Measurements from ENCODE around the gene WWOX.

Gene WWOX

DNA sequence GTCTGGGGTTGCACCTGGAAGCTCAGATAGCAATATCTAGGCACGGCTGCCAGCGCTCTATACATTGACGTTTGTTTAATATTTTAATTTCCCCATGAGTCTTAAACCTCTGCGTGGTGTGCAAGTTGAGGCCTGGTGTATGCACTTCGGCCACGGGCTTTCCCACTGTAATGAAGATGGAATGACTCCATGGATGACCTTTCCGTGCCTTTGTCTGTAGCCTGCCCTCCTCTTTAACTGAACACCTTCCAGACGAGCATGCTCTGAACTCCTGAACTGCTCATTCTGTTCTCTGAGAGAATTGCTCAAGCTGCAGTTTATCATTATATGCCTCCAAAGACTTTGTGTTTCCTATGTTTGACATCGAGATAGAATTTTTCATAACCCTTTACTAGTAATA is 438.8 kb downstream of the WWOX start:
- no peak for DNase-seq (ENCODE audit: low read depth)

DNA sequence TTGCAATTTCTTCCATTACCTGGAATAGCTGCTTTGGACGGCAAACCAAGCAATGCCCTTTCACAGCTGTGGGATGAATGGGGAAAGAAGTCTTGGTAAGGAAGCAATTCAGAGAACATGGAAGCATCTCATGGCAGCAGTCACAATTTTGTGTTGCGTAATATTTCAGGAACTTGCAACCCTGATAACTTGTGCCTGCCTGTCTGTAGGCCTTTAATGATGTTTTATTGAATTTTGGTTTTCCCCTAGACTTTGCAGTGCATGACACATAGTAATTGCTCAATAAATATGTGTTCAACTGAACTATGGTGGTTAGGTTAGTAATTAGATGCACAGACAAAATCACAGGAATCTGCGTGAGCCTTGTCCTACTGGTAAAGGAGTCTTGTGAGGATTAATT is 439.5 kb downstream of the WWOX start:
- DNase-seq (ENCODE audit: low read depth) = no peak

DNA sequence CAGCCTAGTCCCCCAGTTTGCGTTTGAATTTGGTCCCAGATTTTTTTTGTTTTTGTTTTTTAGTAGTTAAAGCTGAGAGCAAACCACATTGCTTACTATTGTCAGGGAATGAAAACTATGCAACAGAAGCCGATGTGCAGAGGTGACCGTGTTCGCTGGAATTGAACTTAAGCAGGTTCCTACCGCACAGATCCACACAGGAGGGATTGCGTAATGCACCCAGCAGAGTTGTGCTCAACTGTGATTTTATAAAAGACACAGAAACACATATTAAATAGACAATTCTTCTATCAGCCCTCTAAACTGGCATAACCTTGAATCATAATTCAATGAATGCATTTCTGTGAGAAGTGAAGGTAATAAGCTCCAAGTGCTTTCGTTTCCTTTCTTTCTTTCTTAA is 443.0 kb downstream of the WWOX start:
- DNase-seq (ENCODE audit: low read depth) = no peak

DNA sequence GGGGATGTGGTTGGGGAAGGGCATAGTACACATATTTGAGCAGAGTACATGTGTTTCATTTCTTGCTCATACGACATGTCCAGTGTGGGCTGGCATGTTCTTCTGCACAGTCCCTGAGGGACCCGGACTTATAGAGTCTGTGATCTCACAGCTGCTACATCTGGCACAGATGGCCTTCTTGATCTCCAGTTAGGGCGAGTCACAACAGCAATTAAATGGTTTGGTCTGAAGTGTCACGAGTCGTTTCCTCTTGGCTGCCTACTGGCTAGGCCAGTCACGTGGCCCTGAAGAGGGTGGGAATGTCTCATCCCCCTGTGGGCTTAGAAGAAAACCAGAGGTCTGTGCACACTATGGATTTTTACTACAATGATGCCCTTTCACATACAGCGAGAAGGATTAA is 443.6 kb downstream of the WWOX start:
- DNase-seq (ENCODE audit: low read depth) = no peak

DNA sequence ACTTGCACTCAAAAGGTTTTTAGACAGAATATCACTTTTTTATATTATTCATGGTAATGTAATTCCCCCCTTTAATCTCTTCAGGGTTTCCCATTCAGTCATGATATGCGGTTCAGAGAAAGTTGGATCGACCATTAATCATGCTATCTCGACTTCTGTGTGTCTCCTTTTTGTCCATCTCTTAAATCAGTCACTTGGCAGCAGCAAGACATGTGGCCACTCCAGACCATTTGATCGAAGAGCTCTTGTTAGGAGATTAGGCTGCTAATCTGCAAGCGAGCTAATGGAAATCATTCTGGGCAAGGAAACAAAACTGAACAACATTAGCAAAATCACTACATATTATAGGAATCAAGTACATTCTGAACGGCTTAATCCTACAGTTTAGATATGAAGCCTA is 449.9 kb downstream of the WWOX start:
- DNase-seq (ENCODE audit: low read depth) = no peak

DNA sequence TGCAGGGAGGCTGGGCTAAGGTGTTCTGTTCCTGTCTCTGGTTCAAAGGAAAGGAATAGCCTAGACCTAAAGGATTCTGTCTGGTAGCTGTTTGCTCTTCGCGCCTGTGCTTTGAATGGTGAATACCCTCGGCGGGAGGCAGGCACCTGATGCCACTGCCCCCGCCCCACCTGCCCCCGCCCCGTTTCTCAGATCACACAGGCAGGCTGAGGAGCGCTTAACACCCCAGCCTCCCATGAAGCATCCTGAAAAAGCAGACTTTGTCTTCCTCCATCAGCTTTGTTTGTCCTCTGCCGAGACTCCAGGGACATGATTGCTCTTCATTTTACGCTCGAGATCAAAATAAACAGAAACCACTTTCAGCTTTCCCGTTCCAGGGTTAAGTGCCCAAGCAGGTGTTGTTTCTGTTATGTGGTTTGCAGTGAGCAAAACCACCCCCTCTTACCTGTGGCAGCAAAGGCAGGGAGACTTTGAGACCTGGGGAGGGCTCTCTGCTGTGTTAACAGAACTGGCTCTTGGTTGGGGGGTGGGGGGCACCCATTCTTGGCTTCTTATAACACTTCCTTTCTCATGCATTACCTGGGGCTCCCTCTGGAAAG is 452.1 kb downstream of the WWOX start:
- DNase-seq (ENCODE audit: low read depth) = no peak

DNA sequence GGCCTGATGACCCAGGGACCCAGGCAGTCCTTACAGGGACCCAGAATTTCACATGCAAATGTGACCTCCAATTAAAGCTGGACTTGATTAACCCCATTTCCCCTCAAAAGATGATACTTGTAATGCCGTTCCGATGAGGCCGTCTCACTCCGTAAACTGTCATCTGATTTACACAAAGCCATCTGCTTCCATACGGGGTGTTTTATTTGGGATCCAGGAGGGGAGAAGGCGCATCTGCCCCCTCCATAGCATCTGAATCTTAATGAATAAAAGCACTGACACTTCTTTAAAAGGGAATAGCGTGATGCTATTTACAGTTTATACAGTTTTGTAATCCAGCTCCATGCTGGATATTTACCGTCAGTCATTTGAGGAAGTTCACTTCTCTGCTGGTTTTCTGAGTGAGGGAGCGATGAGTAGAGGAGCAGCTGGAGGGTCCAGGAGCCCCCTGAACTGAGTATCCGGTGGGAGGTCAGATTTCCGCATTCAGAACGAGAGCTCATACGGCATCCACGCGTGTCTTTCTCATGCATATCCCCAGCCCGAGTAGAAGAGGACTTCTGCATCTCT is 452.7 kb downstream of the WWOX start:
- DNase-seq (ENCODE audit: low read depth) = no peak

DNA sequence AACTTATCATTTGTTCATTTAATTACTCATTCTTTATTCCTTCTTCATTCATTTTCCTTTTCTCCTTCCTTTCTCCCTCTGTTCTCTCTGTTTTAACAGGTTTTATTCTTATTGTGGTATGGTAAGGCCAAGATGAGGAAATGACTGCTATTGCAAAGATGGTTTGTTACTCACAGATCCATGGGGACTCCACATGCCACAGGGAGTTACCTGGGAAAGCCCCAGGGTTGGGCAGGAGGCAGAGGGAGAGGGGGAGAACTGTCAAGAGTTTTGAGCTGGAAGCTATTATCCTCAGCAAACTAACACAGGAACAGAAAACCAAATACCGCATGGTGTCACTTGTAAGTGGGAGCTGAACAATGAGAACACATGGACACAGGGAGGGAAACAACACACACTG is 453.3 kb downstream of the WWOX start:
- no peak for DNase-seq (ENCODE audit: low read depth)

DNA sequence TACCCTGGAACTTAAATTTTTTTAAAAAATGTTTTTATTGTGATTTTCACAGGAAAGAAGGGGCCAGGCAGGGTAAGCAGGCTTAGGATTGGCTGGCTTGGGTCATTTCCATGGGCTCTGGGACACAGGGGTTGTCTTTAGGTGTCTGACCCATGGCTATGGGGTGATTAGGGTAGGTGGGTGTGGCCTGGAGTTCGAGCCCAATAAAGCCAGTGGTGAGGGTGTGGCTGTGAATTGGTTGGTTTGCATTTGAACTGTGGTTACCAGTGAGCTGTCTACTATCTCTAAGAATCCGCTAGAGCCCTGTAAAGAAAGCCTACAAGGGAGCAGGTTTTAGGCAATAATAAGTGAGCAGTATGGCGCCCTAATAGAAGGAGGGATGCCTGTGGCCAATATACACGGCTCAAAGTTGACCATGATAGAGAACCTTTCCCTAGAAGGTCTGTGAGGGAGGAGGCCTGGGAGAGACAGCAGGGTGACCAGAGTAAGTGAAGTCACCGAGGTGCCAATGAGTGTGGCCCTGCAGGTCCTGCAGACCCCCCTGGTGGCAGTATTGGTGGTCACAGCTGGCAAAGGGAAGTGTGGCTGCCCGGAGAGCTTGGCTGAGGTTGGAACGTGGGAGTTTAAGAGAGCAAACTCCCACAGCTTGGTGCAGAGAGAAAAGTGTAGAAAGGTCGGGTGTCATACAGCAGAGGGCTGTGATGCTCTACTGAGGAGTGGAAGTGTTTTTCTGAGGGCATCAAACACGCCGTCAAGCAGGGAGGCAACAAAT is 454.0 kb downstream of the WWOX start:
- no peak for DNase-seq (ENCODE audit: low read depth)

DNA sequence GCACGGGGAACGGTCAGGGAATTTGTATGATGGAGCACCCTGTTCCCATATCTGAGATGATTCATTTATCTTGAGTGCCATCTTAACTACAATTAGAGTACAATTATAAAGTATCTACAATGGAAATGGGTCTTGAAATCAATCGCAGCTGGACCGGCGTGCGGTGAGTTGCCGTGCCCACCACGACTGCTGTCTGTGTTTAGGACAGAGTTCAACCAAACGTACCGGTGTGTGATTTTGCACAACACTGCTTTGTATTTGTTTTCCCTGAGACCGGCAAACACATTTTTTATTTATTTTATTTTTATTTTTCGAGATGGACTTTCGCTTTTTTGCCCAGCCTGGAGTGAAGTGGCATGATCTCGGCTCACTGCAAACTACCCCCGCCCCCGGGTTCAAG is 457.0 kb downstream of the WWOX start:
- no peak for DNase-seq (ENCODE audit: low read depth)

DNA sequence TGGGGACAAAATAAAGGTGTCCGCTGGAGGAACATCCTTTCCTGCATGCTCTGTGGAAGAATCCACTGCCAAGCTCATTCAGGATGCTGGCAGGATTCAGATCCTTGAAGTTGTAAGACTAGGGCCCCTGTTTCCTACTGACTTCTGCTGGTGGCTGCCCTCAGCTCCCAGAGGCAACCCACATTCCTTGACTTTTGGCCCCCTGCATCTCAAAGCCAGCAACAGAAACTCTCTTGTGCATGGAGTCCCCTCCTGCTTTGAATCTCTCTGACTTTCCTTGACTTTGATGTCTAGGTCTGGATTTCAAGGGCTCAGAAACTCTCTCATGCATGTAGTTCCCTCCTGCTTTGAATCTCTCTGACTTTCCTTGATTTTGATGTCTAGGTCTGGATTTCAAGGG is 461.5 kb downstream of the WWOX start:
- no peak for DNase-seq (ENCODE audit: low read depth)

DNA sequence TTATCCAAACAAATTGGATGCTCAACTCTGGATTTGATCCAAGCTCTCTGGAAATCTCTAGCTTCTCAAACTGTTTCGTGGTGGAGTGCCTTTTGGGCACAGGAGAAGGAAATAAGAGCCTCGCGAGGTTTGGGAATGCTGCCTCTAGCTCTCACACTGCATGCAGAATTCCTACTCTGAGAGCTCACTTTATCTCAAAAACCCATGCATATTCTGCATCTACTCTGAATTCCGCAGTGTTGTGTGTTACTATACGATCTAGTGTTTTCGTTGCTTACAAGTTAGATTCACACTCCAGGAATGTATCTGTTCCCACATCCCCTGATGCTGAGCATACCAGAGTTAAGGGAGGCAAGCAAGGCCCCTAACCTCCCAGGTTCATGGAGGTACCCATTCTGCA is 462.7 kb downstream of the WWOX start:
- no peak for DNase-seq (ENCODE audit: low read depth)

DNA sequence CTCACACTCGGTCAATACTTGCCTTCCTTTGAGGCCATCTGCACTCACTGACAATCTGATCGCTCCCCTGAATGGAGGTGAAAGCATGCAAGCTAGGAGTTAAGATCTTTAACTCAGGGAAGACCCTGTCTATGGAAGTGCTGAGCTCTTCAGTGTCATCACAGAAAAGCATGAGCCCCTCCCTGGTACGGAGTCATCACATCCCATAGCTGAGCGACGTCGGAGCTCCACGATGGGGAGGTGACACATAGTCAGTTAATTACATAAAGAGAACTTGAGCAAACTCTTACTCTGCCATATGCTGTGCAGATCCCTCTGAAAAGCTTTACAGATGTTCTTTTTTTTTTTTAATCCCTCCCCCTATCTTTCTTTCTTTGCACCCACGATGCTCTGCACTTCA is 463.2 kb downstream of the WWOX start:
- no peak for DNase-seq (ENCODE audit: low read depth)

DNA sequence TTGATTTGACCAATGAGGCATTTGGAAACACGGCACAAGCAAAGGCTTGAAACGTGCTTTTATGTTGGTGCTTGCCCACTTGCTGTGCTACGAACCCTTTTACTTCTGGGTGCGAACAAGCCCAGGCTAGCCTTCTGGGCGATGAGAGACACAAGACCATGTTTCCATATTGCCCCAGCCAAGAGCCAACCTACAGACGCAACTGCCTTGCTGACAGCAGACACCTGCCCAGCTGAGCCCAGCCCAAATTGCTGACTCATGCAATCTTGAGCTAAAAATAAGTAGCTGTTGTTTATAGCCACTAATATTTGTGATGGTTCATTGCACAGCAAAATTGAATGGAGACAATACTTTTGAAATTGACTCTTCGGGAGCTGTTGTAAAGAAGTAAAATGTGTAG is 464.5 kb downstream of the WWOX start:
- DNase-seq (ENCODE audit: low read depth) = no peak

DNA sequence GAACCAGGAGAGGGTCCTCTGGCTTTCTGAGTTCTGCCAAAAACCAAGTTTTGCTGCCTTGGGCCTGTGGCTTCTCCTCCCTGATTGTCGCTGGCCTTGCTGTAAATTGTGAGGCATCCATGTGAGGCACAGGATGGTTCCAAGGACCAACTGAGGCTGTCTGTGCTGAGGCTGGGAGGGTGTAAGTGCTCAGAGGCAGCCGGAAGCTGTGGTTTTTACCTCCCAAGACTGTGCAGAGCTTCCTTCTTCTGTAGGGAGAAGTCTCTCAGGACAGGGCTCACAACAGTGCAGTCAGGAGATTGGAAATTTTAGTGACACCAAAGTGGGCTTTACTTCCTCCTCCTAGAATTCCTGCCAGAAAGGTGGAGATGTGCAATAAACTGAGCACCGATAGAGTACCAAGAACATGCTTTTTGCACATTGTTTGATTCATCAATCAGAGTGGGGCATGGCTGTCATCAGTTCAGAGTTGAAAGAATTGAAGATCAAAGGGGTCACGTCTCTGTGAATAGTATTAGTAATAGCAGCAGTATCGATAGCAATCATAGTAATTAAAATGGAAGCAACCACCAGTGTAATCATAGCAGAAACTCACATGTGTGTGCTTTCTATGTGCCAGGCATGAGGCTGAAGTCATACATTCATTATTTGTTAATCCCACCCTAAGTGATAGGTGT is 467.1 kb downstream of the WWOX start:
- DNase-seq (ENCODE audit: low read depth) = no peak

DNA sequence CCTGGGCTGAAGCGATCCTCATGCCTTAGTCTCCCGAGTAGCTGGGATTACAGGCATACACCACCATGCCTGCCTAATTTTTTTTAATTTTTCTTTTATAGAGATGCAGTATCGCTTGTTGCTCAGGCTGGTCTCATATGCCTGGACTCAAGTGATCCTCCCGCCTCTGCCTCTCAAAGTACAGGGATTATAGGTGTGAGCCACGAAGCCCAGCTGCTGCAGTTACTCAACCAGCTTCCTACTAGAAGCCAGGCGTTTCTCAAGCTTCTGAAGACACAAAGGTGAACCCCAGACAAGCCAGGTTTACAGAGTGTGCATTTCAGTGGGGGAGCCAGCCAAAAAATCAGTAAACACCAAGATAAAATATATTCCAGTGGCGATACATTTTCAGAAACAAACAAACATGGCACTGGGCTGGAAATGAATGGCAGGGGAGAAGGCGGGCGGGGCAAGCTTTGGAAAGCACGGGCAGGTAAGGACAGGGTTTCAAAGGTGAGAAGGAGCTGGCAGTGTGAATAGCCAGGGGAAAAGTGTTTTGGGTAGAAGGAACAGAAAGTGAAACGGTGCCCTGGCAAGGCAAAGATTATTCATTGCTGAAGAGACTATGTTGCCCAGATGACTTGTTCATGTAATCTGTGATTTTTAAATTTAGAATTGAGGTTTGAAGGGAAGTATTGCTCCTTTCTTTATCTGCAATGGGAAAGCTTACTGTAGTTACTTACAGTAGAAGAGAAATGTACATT is 471.1 kb downstream of the WWOX start:
- DNase-seq (ENCODE audit: low read depth) = no peak

DNA sequence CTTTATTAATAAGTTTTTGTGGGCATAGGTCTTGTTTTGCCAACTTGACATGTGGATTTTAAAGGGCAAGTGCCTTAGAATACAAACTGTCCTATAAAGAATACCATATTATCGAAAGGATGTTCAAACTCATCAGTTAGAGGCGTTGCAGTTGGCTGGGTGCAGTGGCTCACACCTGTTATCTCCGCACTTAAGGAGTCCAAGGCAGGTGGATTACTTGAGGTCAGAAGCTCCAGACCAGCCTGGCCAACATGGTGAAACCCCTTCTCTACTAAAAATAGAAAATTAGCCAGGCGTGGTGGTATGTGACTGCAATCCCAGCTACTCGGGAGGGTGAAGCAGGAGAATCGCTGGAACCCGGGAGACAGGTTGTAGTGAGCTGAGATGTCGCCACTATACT is 472.0 kb downstream of the WWOX start:
- no peak for DNase-seq (ENCODE audit: low read depth)

DNA sequence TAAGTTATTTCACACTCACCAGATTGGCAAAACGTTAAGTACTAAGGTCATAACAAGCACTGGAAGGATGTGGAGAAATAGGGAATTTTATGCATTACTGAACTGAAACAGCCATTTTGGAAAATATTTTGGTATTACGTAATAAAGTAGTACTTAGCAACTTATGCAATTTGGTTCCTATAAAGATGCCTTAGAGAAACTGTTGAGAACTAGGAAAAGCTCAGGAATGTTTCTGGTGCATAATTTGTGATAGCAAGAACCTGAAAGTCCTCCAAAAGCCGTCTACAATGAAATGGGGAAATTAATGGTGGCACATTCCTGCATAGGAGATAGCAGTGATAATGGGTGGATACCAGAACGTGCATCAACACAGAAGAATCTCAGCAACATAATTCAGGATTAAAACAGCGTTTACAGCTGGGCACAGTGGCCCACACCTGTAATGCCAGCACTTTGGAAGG is 472.5 kb downstream of the WWOX start:
- DNase-seq (ENCODE audit: low read depth) = no peak

DNA sequence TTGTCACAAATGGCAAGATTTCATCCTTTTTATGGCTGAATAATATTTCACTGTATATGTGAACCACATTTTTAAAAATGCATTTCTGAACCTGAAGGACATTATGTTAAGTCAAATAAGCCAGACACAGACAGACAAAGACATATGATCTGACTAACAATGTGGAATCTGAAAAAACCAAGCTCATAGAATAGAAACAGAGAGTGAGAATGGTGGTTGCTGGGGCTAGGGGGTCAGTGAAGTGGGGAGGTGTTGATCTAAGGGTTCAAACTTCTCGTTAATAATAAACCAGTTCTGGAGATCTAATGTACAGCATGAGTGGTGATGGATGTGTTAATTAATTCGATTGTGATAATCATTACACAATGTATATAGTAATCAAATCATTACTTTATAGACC is 475.1 kb downstream of the WWOX start:
- no peak for DNase-seq (ENCODE audit: low read depth)

DNA sequence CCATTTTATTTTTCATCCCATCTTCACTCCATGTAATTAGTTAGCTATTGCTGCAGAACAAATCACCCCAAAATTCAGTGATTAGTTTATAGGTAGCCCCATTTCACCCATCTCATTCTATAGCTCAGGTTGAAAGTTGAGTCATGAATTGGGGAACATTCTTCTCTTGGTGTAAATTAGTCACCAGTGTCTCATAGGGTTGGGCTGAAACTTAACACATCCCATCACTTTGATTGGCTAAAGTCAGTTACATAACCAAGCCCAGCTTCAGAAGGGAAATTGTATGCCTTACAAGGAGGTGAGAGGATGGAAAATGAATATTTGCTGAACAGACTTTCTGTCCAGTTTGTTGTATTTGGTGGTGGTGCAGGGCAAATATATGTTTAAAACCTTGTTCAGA is 477.5 kb downstream of the WWOX start:
- no peak for DNase-seq (ENCODE audit: low read depth)

DNA sequence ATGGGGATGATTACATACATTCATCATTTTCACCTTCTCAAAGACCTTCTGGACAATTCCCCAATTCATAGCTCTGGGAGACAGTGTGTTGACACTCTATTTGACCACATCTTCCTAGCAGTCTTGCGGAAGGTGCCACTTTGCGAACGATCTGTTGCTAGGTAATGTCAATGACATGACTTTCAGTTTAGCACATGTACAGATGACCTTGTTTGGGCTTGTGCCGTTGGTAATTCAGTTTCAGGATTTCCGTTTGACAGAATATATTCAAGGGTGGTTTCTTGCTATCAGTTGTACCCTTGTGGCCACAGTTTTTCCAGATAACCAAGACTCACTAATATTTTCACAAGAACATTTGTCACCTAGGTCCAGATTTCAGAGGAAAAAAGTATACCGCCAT is 478.2 kb downstream of the WWOX start:
- DNase-seq (ENCODE audit: low read depth) = no peak

DNA sequence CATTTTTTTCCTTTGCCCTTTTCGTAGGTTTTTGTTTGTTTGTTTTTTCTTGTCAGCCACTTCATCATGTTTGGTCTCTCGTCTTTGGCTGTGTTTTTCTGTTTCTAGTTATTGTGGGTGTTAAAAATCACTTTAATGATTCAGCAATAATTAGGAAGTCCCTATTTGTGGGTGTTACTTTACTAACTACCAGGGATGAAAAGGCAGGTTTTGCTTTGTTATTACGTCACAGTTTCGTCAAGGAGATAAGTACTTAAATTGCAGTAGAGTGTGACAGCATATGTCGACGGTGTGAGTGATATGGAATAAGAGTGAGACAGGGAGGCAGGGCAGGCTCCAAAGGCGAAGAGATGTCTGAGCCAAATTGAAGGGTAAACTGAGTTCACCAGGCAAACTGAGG is 479.6 kb downstream of the WWOX start:
- no peak for DNase-seq (ENCODE audit: low read depth)
